ENCODE data around the gene RPL28.
A peak's percentile ranks its signal among the peaks of the same experiment; 100 is the strongest.

RPL28 gene

GRCh38 chr19:55353803-55354697, 31.7 kb upstream of the RPL28 start:
- DNase-seq: peak; percentile 32

GRCh38 chr19:55354698-55355212, 31.0 kb upstream of the RPL28 start, which contains the start of gene COX6B2:
Gene COX6B2, minus strand, starts transcription at chr19:55354719. Its CDS starts 198 bp downstream, at chr19:55354521.
- no peak for DNase-seq

GRCh38 chr19:55355213-55355821, 30.4 kb upstream of the RPL28 start:
- no peak for DNase-seq

- no peak for DNase-seq
These were observed 27.2 kb upstream of the RPL28 start for GRCh38 chr19:55358493-55358892.

GRCh38 chr19:55358943-55359908, 26.5 kb upstream of the RPL28 start:
- no peak for DNase-seq

GRCh38 chr19:55360902-55361301, 24.8 kb upstream of the RPL28 start:
- DNase-seq: no peak

- no peak for DNase-seq
These were observed 23.4 kb upstream of the RPL28 start for GRCh38 chr19:55362174-55362989.

- no peak for DNase-seq
These were observed 22.6 kb upstream of the RPL28 start, which contains the start of gene GARIN5B for GRCh38 chr19:55362990-55363716. Gene GARIN5B, minus strand, starts transcription at chr19:55363260. Its CDS starts 194 bp downstream, at chr19:55363066.

GRCh38 chr19:55365245-55365644, 20.5 kb upstream of the RPL28 start:
- DNase-seq: no peak

- no peak for DNase-seq
These were observed 19.8 kb upstream of the RPL28 start for GRCh38 chr19:55365964-55366363.

- no peak for DNase-seq
These were observed 18.9 kb upstream of the RPL28 start for GRCh38 chr19:55366790-55367189.

GRCh38 chr19:55368106-55368505, 17.6 kb upstream of the RPL28 start:
- no peak for DNase-seq

GRCh38 chr19:55368701-55369563, 16.8 kb upstream of the RPL28 start:
- no peak for DNase-seq

- DNase-seq: no peak
These were observed 16.0 kb upstream of the RPL28 start for GRCh38 chr19:55369653-55370304.

GRCh38 chr19:55370305-55370988, 15.3 kb upstream of the RPL28 start, which contains the start of gene IL11:
Gene IL11, minus strand, starts transcription at chr19:55370463. Its CDS starts 153 bp downstream, at chr19:55370310.
- no peak for DNase-seq

GRCh38 chr19:55372316-55373081, 13.2 kb upstream of the RPL28 start:
- no peak for DNase-seq

- no peak for DNase-seq
These were observed 12.3 kb upstream of the RPL28 start for GRCh38 chr19:55373306-55373992.
